Neural progenitor cell (in vitro differentiated cells): Measurements from ENCODE around the gene MAML3.

Experiments used
- EZH2 ChIP-seq: fragments of 200-600 bp; sonication (generic); IDR thresholded peaks from 2 replicates; pipeline ENCODE4 v1.6.1; 2017; ENCODE audit warnings: antibody characterized with exemption, mild to moderate bottlenecking, moderate library complexity
- EZH2phosphoT487 ChIP-seq: fragments of 200-600 bp; sonication (generic); IDR thresholded peaks from 2 replicates; pipeline ENCODE4 v1.6.1; 2017; ENCODE audit warnings: antibody characterized with exemption
- TF ChIP-seq, protein P1 (sequence below): fragments of 200-600 bp; sonication (generic); IDR thresholded peaks from 2 replicates; pipeline ENCODE4 v1.5.1; 2017; ENCODE audit warnings: antibody characterized with exemption, mild to moderate bottlenecking

DNA sequence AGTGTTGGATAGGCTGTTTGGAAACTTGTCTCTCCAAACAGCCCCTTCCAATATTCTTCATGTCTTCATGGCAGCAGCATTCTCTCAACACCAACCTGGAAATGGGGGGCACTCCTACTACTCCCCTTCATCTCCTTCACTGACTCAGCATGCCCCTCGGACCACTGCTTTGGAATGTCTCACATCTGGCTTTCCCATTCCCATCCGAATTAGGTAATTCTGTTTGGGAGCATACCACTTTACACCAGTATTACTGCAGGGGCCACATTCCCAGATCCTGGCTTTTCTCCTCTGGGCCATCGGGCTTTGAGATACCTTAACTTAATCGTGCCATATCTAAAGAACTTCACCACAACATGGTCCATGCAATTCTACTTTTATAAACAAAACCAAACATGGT is 100.8 kb downstream of the MAML3 start:
- TF ChIP-seq, protein P1, sequence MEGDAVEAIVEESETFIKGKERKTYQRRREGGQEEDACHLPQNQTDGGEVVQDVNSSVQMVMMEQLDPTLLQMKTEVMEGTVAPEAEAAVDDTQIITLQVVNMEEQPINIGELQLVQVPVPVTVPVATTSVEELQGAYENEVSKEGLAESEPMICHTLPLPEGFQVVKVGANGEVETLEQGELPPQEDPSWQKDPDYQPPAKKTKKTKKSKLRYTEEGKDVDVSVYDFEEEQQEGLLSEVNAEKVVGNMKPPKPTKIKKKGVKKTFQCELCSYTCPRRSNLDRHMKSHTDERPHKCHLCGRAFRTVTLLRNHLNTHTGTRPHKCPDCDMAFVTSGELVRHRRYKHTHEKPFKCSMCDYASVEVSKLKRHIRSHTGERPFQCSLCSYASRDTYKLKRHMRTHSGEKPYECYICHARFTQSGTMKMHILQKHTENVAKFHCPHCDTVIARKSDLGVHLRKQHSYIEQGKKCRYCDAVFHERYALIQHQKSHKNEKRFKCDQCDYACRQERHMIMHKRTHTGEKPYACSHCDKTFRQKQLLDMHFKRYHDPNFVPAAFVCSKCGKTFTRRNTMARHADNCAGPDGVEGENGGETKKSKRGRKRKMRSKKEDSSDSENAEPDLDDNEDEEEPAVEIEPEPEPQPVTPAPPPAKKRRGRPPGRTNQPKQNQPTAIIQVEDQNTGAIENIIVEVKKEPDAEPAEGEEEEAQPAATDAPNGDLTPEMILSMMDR: no peak
- TF ChIP-seq EZH2: no peak
- TF ChIP-seq EZH2phosphoT487: no peak
